CD14-positive monocyte (primary cell): Measurements from ENCODE around the gene BLNK. TPM values are rescaled to one million over a fixed set of nuclear protein-coding genes. Genes with fewer than 3 reads are reported as not detected.

ENCODE experiments used
- DNase-seq, 3 donors: peaks; one replicate each; pipeline ENCODE4 v3.0.0-alpha.2; 2011 to 2022
- H2AFZ ChIP-seq: 2 replicates; pipeline ENCODE4 v1.6.0; 2012; ENCODE audit warnings: mild to moderate bottlenecking, low read depth, low read length, inconsistent platforms; ENCODE audit not compliant: insufficient read depth, poor library complexity, severe bottlenecking
- H3K27ac ChIP-seq, 2 donors: 1 replicate in 1 of 2; 2 replicates in 1 of 2; pipeline ENCODE4 v1.5.1; 2012 to 2013; ENCODE audit warnings: low read length in 2 of 2, control low read depth in 1 of 2, inconsistent platforms in 1 of 2, low read depth in 1 of 2, mild to moderate bottlenecking in 1 of 2
- H3K27me3 ChIP-seq, 2 donors: one replicate each; pipeline versions ENCODE4 v1.6.0 to v1.6.1; 2011 to 2013; ENCODE audit warnings: low read length in 2 of 2; ENCODE audit not compliant: control insufficient read depth in 2 of 2, insufficient read depth in 2 of 2
- H3K36me3 ChIP-seq, 2 donors: replicated peaks in 1 of 2; 1 replicate in 1 of 2; 2 replicates in 1 of 2; pipeline versions ENCODE4 v1.5.1 to v1.6.1; 2012 to 2013; ENCODE audit warnings: low read length in 2 of 2, control low read depth in 1 of 2, inconsistent platforms in 1 of 2, mild to moderate bottlenecking in 1 of 2; ENCODE audit not compliant: insufficient read depth in 2 of 2, control insufficient read depth in 1 of 2
- H3K4me1 ChIP-seq, 2 donors: 1 replicate in 1 of 2; 2 replicates in 1 of 2; pipeline versions ENCODE4 v1.5.1 to v1.6.1; 2012 to 2013; ENCODE audit warnings: low read length in 2 of 2, control low read depth in 1 of 2, inconsistent platforms in 1 of 2, mild to moderate bottlenecking in 1 of 2, moderate library complexity in 1 of 2; ENCODE audit not compliant: insufficient read depth in 2 of 2, control insufficient read depth in 1 of 2
- H3K4me2 ChIP-seq: replicated peaks from 2 replicates; pipeline ENCODE3; 2012; ENCODE audit warnings: low read length, moderate library complexity, mild to moderate bottlenecking; ENCODE audit not compliant: poor library complexity, severe bottlenecking; ENCODE audit errors: extremely low read depth
- H3K4me3 ChIP-seq, 3 experiments: fragments of 200-600 bp in 1 of 3; sonication (generic) in 1 of 3; replicated peaks in 1 of 3; 1 replicate in 2 of 3; 2 replicates in 1 of 3; pipeline ENCODE4 v1.5.1; 2011 to 2013; ENCODE audit warnings: low read length in 3 of 3, mild to moderate bottlenecking in 3 of 3, control low read depth in 2 of 3, low read depth in 2 of 3, inconsistent platforms in 1 of 3, moderate library complexity in 1 of 3
- H3K79me2 ChIP-seq: 2 replicates; pipeline ENCODE4 v1.6.0; 2012; ENCODE audit warnings: mild to moderate bottlenecking, control low read depth, inconsistent platforms, low read length, moderate library complexity; ENCODE audit not compliant: insufficient read depth
- H3K9ac ChIP-seq: 2 replicates; pipeline ENCODE4 v1.6.0; 2017; ENCODE audit warnings: low read length, mild to moderate bottlenecking; ENCODE audit not compliant: insufficient read depth, poor library complexity, severe bottlenecking
- H3K9me3 ChIP-seq, 2 donors: replicated peaks in 1 of 2; 1 replicate in 1 of 2; 2 replicates in 1 of 2; pipeline versions ENCODE4 v1.5.1 to v1.6.1; 2012 to 2013; ENCODE audit warnings: low read length in 2 of 2, control low read depth in 1 of 2; ENCODE audit not compliant: control insufficient read depth in 1 of 2, insufficient read depth in 1 of 2
- H4K20me1 ChIP-seq: 2 replicates; pipeline ENCODE4 v1.6.0; 2012; ENCODE audit warnings: mild to moderate bottlenecking, low read length, control low read depth, moderate library complexity; ENCODE audit not compliant: insufficient read depth
- H3K27ac Mint-ChIP-seq, 7 donors: one replicate each; pipeline ENCODE4 v1.8.0; 2020; ENCODE audit warnings: mild to moderate bottlenecking in 7 of 7, mixed read lengths in 7 of 7, moderate library complexity in 6 of 7, inconsistent platforms in 2 of 7
- H3K27me3 Mint-ChIP-seq, 3 donors: one replicate each; pipeline ENCODE4 v1.8.0; 2021 to 2022; ENCODE audit warnings: low read depth in 3 of 3, mild to moderate bottlenecking in 3 of 3, mixed read lengths in 3 of 3, moderate library complexity in 3 of 3, inconsistent platforms in 1 of 3
- H3K36me3 Mint-ChIP-seq, 2 donors: one replicate each; pipeline ENCODE4 v1.8.0; 2020; ENCODE audit warnings: mixed read lengths in 2 of 2, inconsistent platforms in 1 of 2, mild to moderate bottlenecking in 1 of 2
- H3K4me1 Mint-ChIP-seq: one replicate; pipeline ENCODE4 v1.8.0; 2020; ENCODE audit warnings: mild to moderate bottlenecking, mixed read lengths
- H3K4me3 Mint-ChIP-seq, 2 donors: one replicate each; pipeline ENCODE4 v1.8.0; 2020; ENCODE audit warnings: mild to moderate bottlenecking in 2 of 2, mixed read lengths in 2 of 2, moderate library complexity in 1 of 2
- H3K9me3 Mint-ChIP-seq, 7 donors: one replicate each; pipeline ENCODE4 v1.8.0; 2020 to 2022; ENCODE audit warnings: mixed read lengths in 7 of 7, mild to moderate bottlenecking in 6 of 7, moderate library complexity in 6 of 7, inconsistent platforms in 2 of 7
- CTCF ChIP-seq: fragments of 200-600 bp; IDR thresholded peaks from one replicate; pipeline ENCODE4 v1.8.0; 2022; ENCODE audit warnings: antibody characterized with exemption, mild to moderate bottlenecking
- WGBS: methylation state at CpG from one replicate; pipeline ENCODE4 v1.1.5; 2013; ENCODE audit warnings: missing lambda C conversion rate; ENCODE audit not compliant: insufficient coverage; 5-methylcytosine and 5-hydroxymethylcytosine counted together
- intact Hi-C, 2 donors: fragments of 100-400 bp; cut with micrococcal nuclease; formaldehyde crosslinking; loops; one replicate each; pipeline versions ENCODE4 v1.15.0 to v1.15.1; 2023
- polyA plus RNA-seq, 3 donors: library from polyadenylated mRNA; depleted of rRNA in 1 of 3; unstranded in 2 of 3; stranded (reverse) in 1 of 3; fragments of 300-500 nt in 2 of 3; fragments of >200 nt in 1 of 3; fragmentation: Illumina TruSeq in 2 of 3; gene quantifications; 1 replicate in 2 of 3; 2 replicates in 1 of 3; pipeline ENCODE4 v1.2.3, GENCODE V29; 2012 to 2021

The BLNK gene
- polyA plus RNA-seq, 3 donors, result 1.4 to 1.9 (median 1.5) TPM

GRCh38 chr10:96292971-96293920 is 21.9 kb upstream of the BLNK start:
- intact Hi-C loops, result loop anchor here (2.0 to 10.0 kb wide), 3 partner anchors 64 to 278 kb away; no protein-coding TSS in a partner anchor
- 27% methylated on average over 4 of the region's 7 CpGs for WGBS

More at GRCh38 chr10:96292971-96293920, 21.9 kb upstream of the BLNK start:
- H2AFZ ChIP-seq, result no peak overlapping the region
- H3K36me3 Mint-ChIP-seq, result no peaks in the 10 kb centered on the region
- no peaks in the 10 kb centered on the region for H3K9me3 Mint-ChIP-seq
- no peak overlapping the region for H3K4me2 ChIP-seq
- peaks cover 23% of the 10 kb centered on the region for H3K4me1 Mint-ChIP-seq
- H3K27ac ChIP-seq, result no peak overlapping the region
- H3K4me3 Mint-ChIP-seq, result no peak overlapping the region
- no peaks in the 10 kb centered on the region for H3K79me2 ChIP-seq
- peaks cover 5 to 7% of the 10 kb centered on the region in 2 donors for H3K4me1 ChIP-seq
- peaks cover 0 to 2% (median 0%) of the 10 kb centered on the region in 3 donors for H3K27me3 Mint-ChIP-seq
- H3K4me3 ChIP-seq, result no peak overlapping the region
- H3K9ac ChIP-seq, result no peak overlapping the region
- no peak overlapping the region for H3K27ac Mint-ChIP-seq
- no peaks in the 10 kb centered on the region for H3K27me3 ChIP-seq
- no peaks in the 10 kb centered on the region for H4K20me1 ChIP-seq
- peak; percentile 15 to 59 (median 46) for DNase-seq
- TF ChIP-seq CTCF, result peak; percentile 69
- H3K36me3 ChIP-seq, result no peaks in the 10 kb centered on the region
- H3K9me3 ChIP-seq, result no peaks in the 10 kb centered on the region
